Kidney epithelial cell (primary cell): ENCODE data around the gene PDIA5. TPM values are rescaled to one million over a fixed set of nuclear protein-coding genes. Genes with fewer than 3 reads are reported as not detected.
A peak's percentile ranks its signal among the peaks of the same experiment; 100 is the strongest.

Source experiments
- DNase-seq: peaks from one replicate; pipeline ENCODE4 v3.0.0-alpha.2; 2010; ENCODE audit warnings: low read depth
- H3K27me3 ChIP-seq: 2 replicates; pipeline ENCODE4 v1.6.0; 2011; ENCODE audit warnings: low read length; ENCODE audit not compliant: control insufficient read depth, insufficient read depth
- H3K36me3 ChIP-seq: 2 replicates; pipeline ENCODE4 v1.5.1; 2011; ENCODE audit warnings: low read length; ENCODE audit not compliant: control insufficient read depth, insufficient read depth
- H3K4me3 ChIP-seq: 2 replicates; pipeline ENCODE4 v1.5.1; 2011; ENCODE audit warnings: low read depth, mild to moderate bottlenecking, control low read depth, low read length
- CTCF ChIP-seq: IDR thresholded peaks from 2 replicates; pipeline ENCODE4 v1.5.1; 2011; ENCODE audit warnings: mild to moderate bottlenecking, moderate library complexity, low read length, control low read depth, inconsistent platforms; ENCODE audit not compliant: insufficient read depth, poor library complexity, severe bottlenecking
- total RNA-seq: library from RNA; depleted of rRNA; stranded (reverse); fragments of >200 nt; gene quantifications from 2 replicates; pipeline ENCODE4 v1.2.3, GENCODE V29; 2015

Gene PDIA5
- total RNA-seq, 1 donor from 2014 or later: 18.8 TPM

DNA sequence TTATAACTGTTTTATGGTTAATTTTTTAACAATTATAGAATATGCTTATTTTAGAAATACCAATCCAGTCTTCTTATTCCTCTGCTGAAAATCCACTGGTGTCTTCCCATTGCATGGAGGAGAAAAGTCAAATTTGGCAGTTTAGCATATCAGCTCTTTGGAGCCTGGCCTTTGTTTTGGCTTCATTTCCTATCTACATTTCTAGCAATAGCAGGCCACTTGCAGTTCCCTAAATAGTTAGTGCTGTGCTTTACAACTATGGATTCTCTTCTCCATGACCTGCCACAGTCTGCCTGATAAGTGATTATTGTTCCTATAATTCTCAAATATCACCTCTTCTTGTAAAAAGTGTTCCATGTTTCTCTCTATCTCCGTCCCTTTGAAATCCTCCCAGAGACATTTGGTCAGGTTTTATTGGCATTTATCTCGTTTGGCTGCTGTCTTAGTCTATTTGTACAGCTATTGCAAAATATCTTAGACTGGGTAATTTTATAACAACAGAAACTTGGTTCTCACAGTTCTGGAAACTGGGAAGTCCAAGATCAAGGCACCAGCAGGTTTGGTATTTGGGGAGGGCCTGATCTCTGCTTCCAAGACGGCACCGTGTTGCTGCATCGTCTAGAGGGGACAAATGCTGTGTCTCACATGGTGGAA is 126.8 kb downstream of the PDIA5 start:
- DNase-seq: no peak
- TF ChIP-seq CTCF: no peak
- no peak overlapping the region for H3K4me3 ChIP-seq
- no peaks in the 10 kb centered on the region for H3K27me3 ChIP-seq
- H3K36me3 ChIP-seq: no peaks in the 10 kb centered on the region

DNA sequence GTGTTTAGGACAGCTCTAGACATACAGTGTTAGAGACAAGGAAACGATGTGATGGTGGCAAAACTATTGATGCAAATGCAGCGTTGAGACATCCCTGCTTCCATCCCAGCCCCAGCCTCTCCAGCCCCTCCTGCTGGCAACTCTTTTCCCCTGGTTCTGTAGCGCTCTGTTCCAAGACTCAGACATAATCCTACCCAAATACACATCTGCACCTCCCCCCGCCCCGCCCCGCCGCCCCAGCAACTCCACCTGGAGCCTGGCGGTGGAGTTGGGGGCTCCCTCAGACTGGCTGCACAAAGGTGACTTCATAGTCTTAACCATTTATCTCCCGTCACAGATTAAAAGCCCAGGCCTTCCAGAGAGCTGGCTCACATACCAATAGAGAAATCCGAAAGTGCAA is 127.7 kb downstream of the PDIA5 start:
- Histone ChIP-seq H3K36me3 (no peaks in the 10 kb centered on the region), H3K4me3 (no peak overlapping the region), H3K27me3 (no peaks in the 10 kb centered on the region)
- peak; percentile 67 for TF ChIP-seq CTCF
- no peak for DNase-seq

- Histone ChIP-seq H3K36me3 (no peaks in the 10 kb centered on the region), H3K4me3 (no peak overlapping the region), H3K27me3 (no peaks in the 10 kb centered on the region)
- no peak for TF ChIP-seq CTCF
- no peak for DNase-seq
Observed at GRCh38 chr3:123198372-123198771, 131.5 kb downstream of the PDIA5 start.

DNA sequence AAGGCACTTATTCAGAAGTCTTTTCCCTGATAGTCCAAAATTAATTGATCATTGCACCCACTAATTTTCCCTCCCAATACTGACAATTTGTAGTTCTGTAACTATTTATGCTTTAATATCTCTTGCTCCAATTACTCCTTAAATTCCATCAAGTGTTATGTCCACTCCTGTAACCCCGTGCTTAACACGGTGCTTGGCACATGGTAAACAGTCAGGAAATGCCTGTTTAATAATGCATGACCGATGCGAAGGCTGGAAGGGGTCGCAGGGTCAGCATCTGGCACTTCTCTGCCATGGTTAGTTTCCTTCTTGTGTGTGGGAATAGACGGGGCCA is 134.4 kb downstream of the PDIA5 start:
- Histone ChIP-seq H3K36me3 (no peaks in the 10 kb centered on the region), H3K4me3 (peak overlapping the region; percentile 91), H3K27me3 (no peaks in the 10 kb centered on the region)
- TF ChIP-seq CTCF: no peak
- no peak for DNase-seq

- Histone ChIP-seq H3K27me3 (no peaks in the 10 kb centered on the region), H3K36me3 (no peaks in the 10 kb centered on the region), H3K4me3 (peak within 1 kb of the TSS; percentile 91)
- no peak for TF ChIP-seq CTCF
- peak; percentile 84 for DNase-seq
Observed at GRCh38 chr3:123201557-123202427, 135.0 kb downstream of the PDIA5 start, which contains the start of gene SEC22A. Gene SEC22A, plus strand, starts transcription at chr3:123201943. Its CDS starts 7,275 bp downstream, at chr3:123209218.
